Colon (tissue), 2 donors: Measurements from ENCODE around the gene PEX7.
"Not testable (repeated sequence)": the region's sequence is repeated elsewhere in the genome, so short reads cannot be mapped to it uniquely, and the experiment has no call there.

Source experiments
- FAIRE-seq: peaks from 2 replicates; lab custom pipeline; 2012; peaks lifted over from hg19 to GRCh38; lab: Jason Lieb, UNC
- donor health status: control.
- donor health status: control.

Gene PEX7

GRCh38 chr6:136790411-136791295 is 31.7 kb upstream of the PEX7 start:
- no peak for FAIRE-seq

DNA sequence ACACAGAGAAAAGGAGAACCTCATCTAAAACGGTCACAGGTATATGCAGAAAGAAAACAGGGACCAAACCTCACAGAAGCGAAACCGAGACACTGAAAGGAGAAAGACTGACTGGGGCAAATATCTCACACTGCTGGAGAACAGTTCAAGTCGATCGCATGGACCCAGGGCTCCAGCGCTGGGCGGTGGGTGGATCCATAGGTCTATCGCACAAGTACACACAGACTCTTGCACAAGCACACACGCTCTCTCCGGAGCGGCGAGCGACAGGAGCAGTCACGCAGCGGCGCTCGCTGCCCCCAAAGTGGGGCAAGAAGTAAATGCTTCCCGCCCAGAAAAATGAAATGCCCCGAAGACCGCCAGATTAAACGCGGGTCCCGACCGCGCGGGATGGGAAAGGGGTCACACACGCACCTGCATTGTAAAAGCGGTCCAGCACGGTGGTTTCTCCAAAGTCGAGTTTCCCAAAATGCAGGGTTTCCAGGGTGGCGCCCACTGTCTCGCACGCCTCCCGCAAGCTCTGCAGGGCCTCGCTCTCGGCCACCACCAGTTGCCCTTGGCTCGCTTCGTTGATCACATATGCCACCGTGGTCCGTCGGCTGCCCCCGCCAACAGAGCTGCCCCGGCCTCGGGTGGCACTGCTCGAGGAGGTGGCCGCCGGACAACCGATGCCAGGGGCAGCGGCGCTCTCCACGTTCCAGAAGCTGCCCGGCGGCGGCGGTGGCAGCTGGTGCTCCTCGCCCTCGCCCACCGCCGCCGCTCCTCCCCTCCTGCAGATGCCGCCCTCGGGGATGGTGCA is 30.9 kb upstream of the PEX7 start:
- no peak for FAIRE-seq

DNA sequence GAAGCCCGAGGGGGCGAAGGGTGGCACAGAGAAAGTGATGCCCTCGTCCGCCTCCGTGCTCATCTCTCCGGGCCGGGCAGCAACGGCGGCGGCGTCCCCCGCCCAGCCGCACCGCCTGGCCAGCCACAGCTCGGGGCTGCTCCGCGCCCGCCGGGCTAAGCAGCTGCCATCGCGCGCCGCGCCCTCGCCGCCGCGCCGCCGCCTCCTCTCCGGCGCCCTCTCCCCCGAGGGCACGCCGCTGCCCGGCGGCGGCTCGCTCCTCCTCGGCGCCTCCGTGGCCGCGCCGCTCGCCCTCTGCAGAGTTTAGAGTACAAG is 30.3 kb upstream of the PEX7 start:
- FAIRE-seq = no peak

DNA sequence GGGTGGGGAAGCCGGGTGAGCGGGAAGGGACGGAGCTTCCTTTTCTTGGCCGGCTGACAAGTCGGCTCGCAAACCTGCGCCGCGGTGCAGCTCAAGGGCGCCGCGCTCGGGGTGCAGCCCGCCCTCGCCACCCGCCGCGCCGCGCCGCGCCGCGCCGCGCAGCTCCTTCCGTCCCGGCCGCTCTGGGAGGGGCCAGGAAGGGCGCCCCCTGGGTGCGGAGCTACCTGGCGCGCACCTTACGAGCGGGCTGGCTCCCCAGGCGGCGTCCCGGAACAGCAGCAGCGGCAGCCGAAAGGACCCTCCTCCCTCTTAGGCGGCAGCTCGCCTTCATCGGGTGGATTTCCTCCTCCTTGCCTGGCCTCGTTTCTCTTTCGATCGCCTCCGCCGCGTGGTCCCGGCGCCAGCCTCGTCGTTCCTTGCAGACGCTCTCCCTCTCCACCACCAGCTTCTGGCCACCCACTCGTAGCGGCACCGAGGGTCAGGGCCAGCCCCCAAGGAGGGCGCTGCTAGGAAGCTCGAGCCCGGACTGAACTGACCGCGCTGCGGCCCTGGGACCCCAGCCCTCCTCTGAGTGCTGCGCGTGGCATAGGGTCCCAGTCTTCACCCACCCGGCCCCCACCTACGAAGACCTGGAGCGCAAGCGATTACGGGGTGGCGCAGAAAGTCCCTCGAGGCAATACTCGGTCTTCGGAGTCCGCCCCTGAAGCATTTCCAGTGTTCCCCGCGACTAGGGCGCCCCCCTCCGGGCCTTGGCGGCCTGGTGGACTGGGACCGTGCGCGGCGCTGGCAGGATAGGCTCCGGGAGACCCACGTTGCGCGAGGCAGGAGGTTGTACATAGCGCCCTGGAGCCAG is 29.8 kb upstream of the PEX7 start, which contains the start of gene MAP3K5:
Gene MAP3K5 (minus strand): TSS at position 68 of the 853 bp plus-strand sequence. CDS start 320 bp downstream, outside the sequence.
- FAIRE-seq = no peak

DNA sequence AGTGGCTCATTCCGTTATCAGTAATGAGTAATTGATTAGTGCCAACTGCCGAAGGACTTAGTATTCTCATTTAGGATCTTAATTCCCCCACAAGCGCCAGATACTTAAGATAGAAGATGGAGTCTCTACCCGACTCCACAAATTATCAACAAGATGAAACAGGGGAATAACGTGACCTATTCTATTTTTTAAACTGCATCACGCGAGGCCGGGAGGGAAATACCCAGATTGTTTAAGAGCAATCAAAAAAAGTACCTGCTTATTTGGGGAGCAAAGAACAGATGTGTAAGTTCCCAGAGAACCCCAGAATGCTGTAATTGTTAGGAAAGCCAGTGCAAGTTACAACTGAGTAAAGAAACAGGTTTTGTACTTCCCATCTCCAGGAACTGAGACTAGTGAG is 29.0 kb upstream of the PEX7 start:
- FAIRE-seq = no peak

DNA sequence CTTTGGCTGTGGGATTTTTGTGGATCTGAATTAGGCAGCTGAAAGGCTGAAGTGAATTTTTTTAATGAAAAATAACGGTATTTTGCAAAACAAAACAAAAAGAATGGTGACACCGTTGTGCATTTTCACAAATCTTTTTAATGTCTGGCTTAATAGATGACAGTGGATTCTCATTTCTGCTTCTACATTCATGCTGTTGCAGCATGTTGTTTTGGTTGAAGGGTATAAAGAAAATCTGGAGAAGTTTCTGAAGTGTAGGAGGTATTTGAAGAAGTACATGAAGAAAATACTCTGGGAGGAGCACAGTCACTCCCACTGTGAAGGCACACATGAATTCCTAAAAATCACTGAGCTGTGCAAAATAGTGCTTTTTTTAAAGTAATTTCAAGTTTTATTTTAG is 27.0 kb upstream of the PEX7 start:
- no peak for FAIRE-seq

GRCh38 chr6:136795996-136796395 is 26.4 kb upstream of the PEX7 start:
- FAIRE-seq = no peak

- FAIRE-seq = no peak
Observed at GRCh38 chr6:136798044-136798443, 24.3 kb upstream of the PEX7 start.

GRCh38 chr6:136801581-136801980 is 20.8 kb upstream of the PEX7 start:
- no peak for FAIRE-seq

DNA sequence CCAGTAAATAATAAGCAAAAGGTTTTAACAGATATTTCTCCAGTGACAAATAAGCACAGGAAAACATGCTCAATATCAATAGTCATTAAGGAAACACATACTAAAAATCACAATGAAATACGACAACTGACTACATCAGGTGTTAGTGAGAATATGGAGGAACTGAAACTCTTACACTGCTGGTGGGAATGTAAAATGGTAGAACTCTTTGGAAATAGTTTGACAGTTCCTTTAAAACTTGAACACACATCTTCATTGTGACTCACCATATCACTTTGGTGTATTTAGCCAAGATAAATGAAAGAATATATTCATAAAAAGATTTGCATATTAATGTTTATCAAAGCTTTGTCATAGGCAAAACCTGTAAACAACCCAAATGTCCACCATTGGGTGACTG is 18.8 kb upstream of the PEX7 start:
- no peak for FAIRE-seq

- FAIRE-seq = no peak
Observed at GRCh38 chr6:136809091-136809860, 13.1 kb upstream of the PEX7 start.

DNA sequence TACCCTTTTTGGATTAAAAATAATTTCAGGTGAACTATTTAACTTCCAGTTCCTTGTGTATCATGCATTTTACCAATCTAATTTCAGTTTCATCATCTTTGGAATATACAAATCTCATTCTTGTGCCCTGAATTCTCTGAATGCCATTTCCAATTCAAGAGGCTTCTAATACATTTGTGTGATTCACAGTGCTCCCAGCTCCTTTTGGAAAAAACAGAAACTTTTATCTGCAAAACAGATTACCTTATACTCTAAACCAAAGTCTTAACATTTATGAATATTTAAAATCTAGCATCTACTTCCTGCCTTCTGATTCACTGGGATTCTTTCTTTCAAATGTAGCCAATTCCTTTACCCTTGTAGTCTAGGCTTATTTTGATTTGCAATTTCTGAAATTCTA is 11.1 kb upstream of the PEX7 start:
- FAIRE-seq = no peak

DNA sequence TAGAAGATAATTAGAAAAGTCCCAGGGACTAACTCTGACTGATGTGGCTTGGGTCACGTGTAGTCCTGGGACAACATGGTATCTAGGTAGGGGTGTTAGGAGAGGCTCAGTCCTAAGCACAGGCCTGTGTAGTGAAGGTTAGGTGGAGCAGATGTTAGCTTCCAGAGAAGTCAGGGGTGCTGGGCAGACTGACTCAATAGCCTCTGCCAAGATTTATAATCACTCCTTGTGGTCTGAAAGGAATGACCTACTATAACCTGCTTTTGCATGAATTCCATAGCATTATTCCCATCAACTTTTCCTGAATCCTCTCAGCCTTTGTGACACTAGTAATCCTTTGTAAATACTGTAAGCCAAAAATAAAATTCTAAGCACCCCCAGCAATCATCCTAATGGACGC is 10.2 kb upstream of the PEX7 start:
- FAIRE-seq = no peak

GRCh38 chr6:136815608-136816007 is 6.8 kb upstream of the PEX7 start:
- not testable (repeated sequence) for FAIRE-seq

DNA sequence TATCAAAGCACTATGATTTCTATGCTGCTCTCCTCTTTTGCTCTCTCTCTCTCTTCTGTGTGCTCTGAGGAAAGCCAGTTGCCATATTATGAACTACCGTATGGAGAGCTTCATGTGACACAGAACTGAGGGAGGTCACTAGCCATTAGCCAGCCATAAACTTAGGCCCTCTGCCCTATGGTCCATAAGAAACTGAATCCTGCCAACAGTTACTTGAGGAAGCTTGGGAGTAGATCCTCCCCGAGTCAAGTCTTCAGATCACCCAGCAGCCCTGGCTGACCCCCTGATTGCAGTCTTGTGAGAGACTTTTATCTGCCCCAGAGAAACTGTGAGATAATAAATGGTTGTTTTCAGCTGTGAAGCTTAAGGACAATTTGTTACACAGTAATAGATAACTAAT is 5.7 kb upstream of the PEX7 start:
- FAIRE-seq = no peak

DNA sequence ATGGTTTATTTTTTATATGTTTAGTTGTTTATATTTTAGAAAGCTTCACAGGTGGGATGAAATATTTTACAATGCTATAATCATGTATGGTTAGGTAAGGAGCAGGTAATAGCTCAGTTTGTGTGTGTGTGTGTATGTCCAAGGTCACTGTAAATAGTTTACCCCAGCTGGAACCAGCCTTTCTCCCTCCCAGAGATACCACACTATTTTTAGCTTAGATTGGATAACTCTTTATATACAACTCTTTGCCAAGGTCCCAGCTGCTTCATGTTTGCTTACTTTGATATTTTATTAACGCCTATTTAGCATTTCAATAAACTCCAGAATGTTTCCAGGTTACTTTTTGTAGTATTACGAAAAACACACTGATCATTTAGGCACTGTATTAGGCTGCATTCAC is 1.8 kb upstream of the PEX7 start:
- FAIRE-seq = no peak

GRCh38 chr6:136822046-136822375 is 381 bp upstream of the PEX7 start:
- no peak for FAIRE-seq

GRCh38 chr6:136823128-136823660 is 802 bp downstream of the PEX7 start:
- no peak for FAIRE-seq

DNA sequence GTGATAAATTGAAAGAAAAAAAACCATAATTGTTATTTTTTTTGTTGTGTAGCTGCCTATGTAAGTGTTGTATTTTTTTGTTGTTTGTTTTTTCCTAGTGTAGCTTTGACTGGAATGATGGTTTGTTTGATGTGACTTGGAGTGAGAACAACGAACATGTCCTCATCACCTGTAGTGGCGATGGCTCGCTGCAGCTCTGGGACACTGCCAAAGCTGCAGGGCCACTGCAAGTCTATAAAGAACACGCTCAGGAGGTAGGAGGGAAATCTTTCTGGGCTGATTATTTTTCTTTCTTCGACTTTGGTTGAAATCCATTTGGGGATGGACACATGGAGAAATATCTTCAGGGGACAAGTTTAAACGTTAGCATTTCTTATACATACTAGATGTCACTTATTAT is 3.8 kb downstream of the PEX7 start:
- no peak for FAIRE-seq

- no peak for FAIRE-seq
Observed at GRCh38 chr6:136831873-136832562, 9.6 kb downstream of the PEX7 start.
